C4-2B (cell line): Measurements from ENCODE around the gene TRIM43.
"Not testable (repeated sequence)": the region's sequence is repeated elsewhere in the genome, so short reads cannot be mapped to it uniquely, and the experiment has no call there.

Source experiments
- ZFX ChIP-seq: fragments of 450-650 bp; IDR thresholded peaks from 2 replicates; pipeline ENCODE4 v1.6.1; 2017
- TF ChIP-seq, protein P1 (sequence below): fragments of 450-650 bp; conservative IDR thresholded peaks from 2 replicates; pipeline ENCODE4 v1.5.1; 2017; ENCODE audit warnings: mild to moderate bottlenecking

DNA sequence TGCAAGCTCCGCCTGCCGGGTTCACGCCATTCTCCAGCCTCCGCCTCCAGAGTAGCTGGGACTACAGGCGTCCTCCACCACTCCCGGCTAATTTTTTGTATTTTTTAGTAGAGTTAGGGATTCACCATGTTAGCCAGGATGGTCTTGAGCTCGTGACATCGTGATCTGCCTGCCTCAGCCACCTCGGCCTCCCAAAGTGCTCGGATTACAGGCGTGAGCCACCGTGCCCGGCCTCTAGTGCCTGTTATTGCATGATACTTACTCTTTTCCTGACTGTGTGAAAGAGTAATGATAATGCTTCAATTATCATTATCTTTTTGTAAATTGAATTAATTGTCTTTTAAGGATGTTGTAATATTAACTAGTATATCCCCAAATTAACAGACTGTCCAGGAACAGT is 1.2 kb downstream of the TRIM43 start:
- TF ChIP-seq, protein P1, sequence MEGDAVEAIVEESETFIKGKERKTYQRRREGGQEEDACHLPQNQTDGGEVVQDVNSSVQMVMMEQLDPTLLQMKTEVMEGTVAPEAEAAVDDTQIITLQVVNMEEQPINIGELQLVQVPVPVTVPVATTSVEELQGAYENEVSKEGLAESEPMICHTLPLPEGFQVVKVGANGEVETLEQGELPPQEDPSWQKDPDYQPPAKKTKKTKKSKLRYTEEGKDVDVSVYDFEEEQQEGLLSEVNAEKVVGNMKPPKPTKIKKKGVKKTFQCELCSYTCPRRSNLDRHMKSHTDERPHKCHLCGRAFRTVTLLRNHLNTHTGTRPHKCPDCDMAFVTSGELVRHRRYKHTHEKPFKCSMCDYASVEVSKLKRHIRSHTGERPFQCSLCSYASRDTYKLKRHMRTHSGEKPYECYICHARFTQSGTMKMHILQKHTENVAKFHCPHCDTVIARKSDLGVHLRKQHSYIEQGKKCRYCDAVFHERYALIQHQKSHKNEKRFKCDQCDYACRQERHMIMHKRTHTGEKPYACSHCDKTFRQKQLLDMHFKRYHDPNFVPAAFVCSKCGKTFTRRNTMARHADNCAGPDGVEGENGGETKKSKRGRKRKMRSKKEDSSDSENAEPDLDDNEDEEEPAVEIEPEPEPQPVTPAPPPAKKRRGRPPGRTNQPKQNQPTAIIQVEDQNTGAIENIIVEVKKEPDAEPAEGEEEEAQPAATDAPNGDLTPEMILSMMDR = not testable (repeated sequence)
- TF ChIP-seq ZFX = not testable (repeated sequence)
